ENCODE measurements around the gene PPP1CA. TPM values are rescaled to one million over a fixed set of nuclear protein-coding genes. Genes with fewer than 3 reads are reported as not detected.

The PPP1CA gene
- total RNA-seq, 1 donor from 2014 or later = 137 TPM

- Mint-ChIP-seq H3K27ac (peak overlapping the region; percentile 96), H3K9me3 (no peaks in the 10 kb centered on the region), H3K4me1 (ENCODE audit: unreplicated experiment) (peaks cover 43% of the 10 kb centered on the region), H3K4me3 (peak overlapping the region; percentile 94), H3K36me3 (no peaks in the 10 kb centered on the region), H3K27me3 (peaks cover 33% of the 10 kb centered on the region)
- no peak for DNase-seq (ENCODE audit: extremely low spot score, unreplicated experiment)
- TF ChIP-seq CTCF (conservative IDR thresholded peaks at IDR 0.05) = peak; percentile 65
These were observed 27.7 kb downstream of the PPP1CA start for GRCh38 chr11:67373648-67374570.

- Mint-ChIP-seq H3K4me1 (ENCODE audit: unreplicated experiment) (peaks cover 39% of the 10 kb centered on the region), H3K27ac (peak within 1 kb of the TSS; percentile 96), H3K27me3 (peaks cover 33% of the 10 kb centered on the region), H3K4me3 (peak within 1 kb of the TSS; percentile 94), H3K9me3 (no peaks in the 10 kb centered on the region), H3K36me3 (no peaks in the 10 kb centered on the region)
- TF ChIP-seq CTCF (conservative IDR thresholded peaks at IDR 0.05) = no peak
- no peak for DNase-seq (ENCODE audit: extremely low spot score, unreplicated experiment)
These were observed 28.5 kb downstream of the PPP1CA start, which contains the start of gene CLCF1 for GRCh38 chr11:67372993-67373647. CLCF1 (minus strand) TSS chr11:67373598; CDS start chr11:67373539, 59 bp downstream.

GRCh38 chr11:67372321-67372992, 29.2 kb downstream of the PPP1CA start:
- Mint-ChIP-seq H3K36me3 (no peaks in the 10 kb centered on the region), H3K4me1 (ENCODE audit: unreplicated experiment) (peaks cover 39% of the 10 kb centered on the region), H3K27ac (no peak overlapping the region), H3K27me3 (peaks cover 33% of the 10 kb centered on the region), H3K9me3 (no peaks in the 10 kb centered on the region), H3K4me3 (peak overlapping the region; percentile 88)
- TF ChIP-seq CTCF (conservative IDR thresholded peaks at IDR 0.05) = no peak
- no peak for DNase-seq (ENCODE audit: extremely low spot score, unreplicated experiment)

GRCh38 chr11:67371911-67372320, 29.7 kb downstream of the PPP1CA start:
- Mint-ChIP-seq H3K27ac (peak overlapping the region; percentile 87), H3K4me3 (peak overlapping the region; percentile 88), H3K36me3 (no peaks in the 10 kb centered on the region), H3K27me3 (peaks cover 31% of the 10 kb centered on the region), H3K9me3 (no peaks in the 10 kb centered on the region), H3K4me1 (ENCODE audit: unreplicated experiment) (peaks cover 39% of the 10 kb centered on the region)
- DNase-seq (ENCODE audit: extremely low spot score, unreplicated experiment) = no peak
- TF ChIP-seq CTCF (conservative IDR thresholded peaks at IDR 0.05) = no peak

- no peaks in the 10 kb centered on the region for H3K36me3 Mint-ChIP-seq
- DNase-seq (ENCODE audit: extremely low spot score, unreplicated experiment) = no peak
- H3K27me3 Mint-ChIP-seq = peaks cover 25% of the 10 kb centered on the region
- H3K27ac Mint-ChIP-seq = peak overlapping the region; percentile 87
- H3K4me1 Mint-ChIP-seq (ENCODE audit: unreplicated experiment) = peaks cover 36% of the 10 kb centered on the region
- peak; percentile 64 for TF ChIP-seq CTCF (conservative IDR thresholded peaks at IDR 0.05)
- H3K9me3 Mint-ChIP-seq = no peaks in the 10 kb centered on the region
- peak overlapping the region; percentile 88 for H3K4me3 Mint-ChIP-seq
These were observed 30.3 kb downstream of the PPP1CA start for GRCh38 chr11:67371189-67371910.
